Measurements from ENCODE around the gene METTL1.

DNA sequence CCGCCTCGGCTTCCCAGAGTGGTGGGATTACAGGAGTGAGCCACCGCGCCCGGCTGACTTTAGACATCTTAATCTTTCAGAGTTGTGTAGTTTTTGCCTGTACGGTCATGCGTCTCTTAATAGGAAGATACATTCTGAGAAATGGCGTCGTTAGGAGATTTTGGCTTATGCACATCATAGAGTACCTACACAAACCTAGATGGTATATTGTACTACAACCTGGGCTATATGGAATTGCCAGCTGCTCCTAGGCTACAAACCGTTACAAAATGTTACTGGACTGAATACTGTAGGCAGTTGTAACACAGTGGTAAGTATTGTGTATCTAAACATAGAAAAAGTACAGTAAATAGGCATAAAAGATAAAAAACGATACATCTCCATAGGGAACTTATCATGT, 12.0 kb upstream of the METTL1 start:
- TF ChIP-seq POLR2AphosphoS5 (IDR thresholded peaks at IDR 0.05), result no peak
- TF ChIP-seq, protein P1, sequence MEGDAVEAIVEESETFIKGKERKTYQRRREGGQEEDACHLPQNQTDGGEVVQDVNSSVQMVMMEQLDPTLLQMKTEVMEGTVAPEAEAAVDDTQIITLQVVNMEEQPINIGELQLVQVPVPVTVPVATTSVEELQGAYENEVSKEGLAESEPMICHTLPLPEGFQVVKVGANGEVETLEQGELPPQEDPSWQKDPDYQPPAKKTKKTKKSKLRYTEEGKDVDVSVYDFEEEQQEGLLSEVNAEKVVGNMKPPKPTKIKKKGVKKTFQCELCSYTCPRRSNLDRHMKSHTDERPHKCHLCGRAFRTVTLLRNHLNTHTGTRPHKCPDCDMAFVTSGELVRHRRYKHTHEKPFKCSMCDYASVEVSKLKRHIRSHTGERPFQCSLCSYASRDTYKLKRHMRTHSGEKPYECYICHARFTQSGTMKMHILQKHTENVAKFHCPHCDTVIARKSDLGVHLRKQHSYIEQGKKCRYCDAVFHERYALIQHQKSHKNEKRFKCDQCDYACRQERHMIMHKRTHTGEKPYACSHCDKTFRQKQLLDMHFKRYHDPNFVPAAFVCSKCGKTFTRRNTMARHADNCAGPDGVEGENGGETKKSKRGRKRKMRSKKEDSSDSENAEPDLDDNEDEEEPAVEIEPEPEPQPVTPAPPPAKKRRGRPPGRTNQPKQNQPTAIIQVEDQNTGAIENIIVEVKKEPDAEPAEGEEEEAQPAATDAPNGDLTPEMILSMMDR (IDR thresholded peaks at IDR 0.05), result no peak
- no peak for TF ChIP-seq POLR2A (IDR thresholded peaks at IDR 0.05)
- TF ChIP-seq EP300 (IDR thresholded peaks at IDR 0.05), result no peak

Measured in sigmoid colon (tissue), 4 donors.